HFFc6 (cell line): ENCODE measurements around the gene EPHA6. TPM values are rescaled to one million over a fixed set of nuclear protein-coding genes. Genes with fewer than 3 reads are reported as not detected.

ENCODE experiments used
- DNase-seq: peaks from one replicate; pipeline ENCODE4 v3.0.0-alpha.2; 2018
- H3K27ac Mint-ChIP-seq: 2 replicates; pipeline ENCODE4 v1.8.0; 2020; ENCODE audit warnings: mild to moderate bottlenecking, mixed read lengths
- H3K27me3 Mint-ChIP-seq: 2 replicates; pipeline ENCODE4 v1.8.0; 2021; ENCODE audit warnings: mild to moderate bottlenecking, moderate library complexity, mixed read lengths; ENCODE audit not compliant: insufficient read depth
- H3K36me3 Mint-ChIP-seq: 2 replicates; pipeline ENCODE4 v1.8.0; 2021; ENCODE audit warnings: low read depth, mixed read lengths
- H3K4me1 Mint-ChIP-seq: 2 replicates; pipeline ENCODE4 v1.8.0; 2020; ENCODE audit warnings: low read depth, mixed read lengths
- H3K4me3 Mint-ChIP-seq: 2 replicates; pipeline ENCODE4 v1.8.0; 2020; ENCODE audit warnings: mild to moderate bottlenecking, moderate library complexity, mixed read lengths
- H3K9me3 Mint-ChIP-seq: 2 replicates; pipeline ENCODE4 v1.8.0; 2020; ENCODE audit warnings: mild to moderate bottlenecking, mixed read lengths
- total RNA-seq, 6 experiments: library from RNA; stranded (reverse); fragmentation: NEBNext Ultra II Directional; extraction: Animal tissue kit (Norgen Biotek cat#: 25700); gene quantifications; 2 replicates in 1 of 6; 3 replicates in 5 of 6; pipeline ENCODE4 v1.2.3, GENCODE V29; 2021
- TF ChIP-seq, protein P1 (sequence below): fragments of 200-600 bp; sonication (generic); IDR thresholded peaks from 2 replicates; pipeline ENCODE4 v1.5.0; 2021; ENCODE audit warnings: antibody characterized with exemption, mild to moderate bottlenecking

The EPHA6 gene
- total RNA-seq, 6 experiments from 2014 or later: not detected

DNA sequence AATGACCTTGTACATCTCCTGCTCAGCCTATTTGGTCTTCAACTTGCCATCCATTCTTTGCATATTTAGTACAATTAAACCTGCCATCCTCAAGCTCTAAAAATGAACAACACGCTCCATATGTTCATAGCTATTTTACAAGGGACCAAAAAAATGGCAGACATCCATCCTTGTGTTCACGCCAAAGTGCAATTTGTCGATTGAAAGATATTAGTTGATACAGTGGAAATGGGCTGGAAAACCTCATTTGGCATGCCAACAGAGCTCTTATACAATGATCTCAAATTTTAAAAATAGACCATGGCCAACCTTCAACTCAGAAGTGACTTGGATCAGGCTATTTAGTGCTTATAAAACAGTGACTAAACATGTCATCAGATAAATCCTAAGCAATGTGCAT is 536.6 kb downstream of the EPHA6 start:
- no peaks in the 10 kb centered on the region for H3K36me3 Mint-ChIP-seq
- no peak overlapping the region for H3K27ac Mint-ChIP-seq
- DNase-seq: no peak
- no peak overlapping the region for H3K4me3 Mint-ChIP-seq
- TF ChIP-seq, protein P1, sequence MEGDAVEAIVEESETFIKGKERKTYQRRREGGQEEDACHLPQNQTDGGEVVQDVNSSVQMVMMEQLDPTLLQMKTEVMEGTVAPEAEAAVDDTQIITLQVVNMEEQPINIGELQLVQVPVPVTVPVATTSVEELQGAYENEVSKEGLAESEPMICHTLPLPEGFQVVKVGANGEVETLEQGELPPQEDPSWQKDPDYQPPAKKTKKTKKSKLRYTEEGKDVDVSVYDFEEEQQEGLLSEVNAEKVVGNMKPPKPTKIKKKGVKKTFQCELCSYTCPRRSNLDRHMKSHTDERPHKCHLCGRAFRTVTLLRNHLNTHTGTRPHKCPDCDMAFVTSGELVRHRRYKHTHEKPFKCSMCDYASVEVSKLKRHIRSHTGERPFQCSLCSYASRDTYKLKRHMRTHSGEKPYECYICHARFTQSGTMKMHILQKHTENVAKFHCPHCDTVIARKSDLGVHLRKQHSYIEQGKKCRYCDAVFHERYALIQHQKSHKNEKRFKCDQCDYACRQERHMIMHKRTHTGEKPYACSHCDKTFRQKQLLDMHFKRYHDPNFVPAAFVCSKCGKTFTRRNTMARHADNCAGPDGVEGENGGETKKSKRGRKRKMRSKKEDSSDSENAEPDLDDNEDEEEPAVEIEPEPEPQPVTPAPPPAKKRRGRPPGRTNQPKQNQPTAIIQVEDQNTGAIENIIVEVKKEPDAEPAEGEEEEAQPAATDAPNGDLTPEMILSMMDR: no peak
- no peaks in the 10 kb centered on the region for H3K27me3 Mint-ChIP-seq
- H3K9me3 Mint-ChIP-seq: peaks cover 58% of the 10 kb centered on the region
- H3K4me1 Mint-ChIP-seq: no peaks in the 10 kb centered on the region

DNA sequence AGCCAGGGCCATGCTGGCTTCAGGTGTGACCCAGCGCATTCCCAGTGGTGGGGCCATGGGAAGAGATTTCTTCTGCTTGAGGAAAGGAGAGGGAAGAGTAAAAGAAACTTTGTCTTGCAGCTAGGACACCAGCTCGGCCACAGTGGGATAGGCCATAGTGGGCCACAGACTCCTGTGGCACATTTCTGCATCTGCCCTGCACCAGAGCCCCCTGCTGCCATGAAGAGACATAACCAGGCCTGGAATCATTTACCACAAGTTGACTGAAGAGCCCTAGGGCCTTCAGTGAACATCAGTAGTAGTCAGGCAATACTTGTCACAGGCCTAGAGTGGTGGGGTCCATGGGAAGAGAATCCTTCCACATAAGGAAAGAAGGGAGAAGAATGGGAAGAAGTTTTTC is 538.8 kb downstream of the EPHA6 start:
- DNase-seq: no peak
- Mint-ChIP-seq H3K9me3 (peaks cover 53% of the 10 kb centered on the region), H3K4me1 (no peaks in the 10 kb centered on the region), H3K27ac (no peak overlapping the region), H3K36me3 (no peaks in the 10 kb centered on the region), H3K27me3 (no peaks in the 10 kb centered on the region), H3K4me3 (no peak overlapping the region)
- TF ChIP-seq, protein P1: no peak

DNA sequence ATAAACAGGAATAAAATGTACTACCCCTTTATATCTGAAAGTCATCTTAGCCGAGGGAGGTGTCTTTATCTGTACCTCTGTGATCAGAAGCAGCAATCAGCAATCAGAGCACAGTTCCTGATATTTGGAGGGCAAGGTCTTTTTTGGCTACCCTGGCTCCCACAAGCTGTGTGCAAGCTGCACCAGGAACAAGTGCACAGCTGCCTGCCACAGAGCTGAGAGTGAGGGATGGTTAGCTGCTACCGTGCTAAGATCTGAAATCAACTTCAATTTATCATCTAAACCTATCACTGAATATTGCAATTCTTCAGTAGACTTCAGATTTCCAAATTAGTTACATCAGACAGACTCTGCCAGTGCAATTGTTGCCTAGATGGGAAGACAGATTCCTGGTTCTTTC is 545.6 kb downstream of the EPHA6 start:
- Mint-ChIP-seq H3K27me3 (no peaks in the 10 kb centered on the region), H3K27ac (no peak overlapping the region), H3K4me3 (no peak overlapping the region), H3K4me1 (no peaks in the 10 kb centered on the region), H3K9me3 (peaks cover 35% of the 10 kb centered on the region), H3K36me3 (no peaks in the 10 kb centered on the region)
- TF ChIP-seq, protein P1: no peak
- DNase-seq: no peak

DNA sequence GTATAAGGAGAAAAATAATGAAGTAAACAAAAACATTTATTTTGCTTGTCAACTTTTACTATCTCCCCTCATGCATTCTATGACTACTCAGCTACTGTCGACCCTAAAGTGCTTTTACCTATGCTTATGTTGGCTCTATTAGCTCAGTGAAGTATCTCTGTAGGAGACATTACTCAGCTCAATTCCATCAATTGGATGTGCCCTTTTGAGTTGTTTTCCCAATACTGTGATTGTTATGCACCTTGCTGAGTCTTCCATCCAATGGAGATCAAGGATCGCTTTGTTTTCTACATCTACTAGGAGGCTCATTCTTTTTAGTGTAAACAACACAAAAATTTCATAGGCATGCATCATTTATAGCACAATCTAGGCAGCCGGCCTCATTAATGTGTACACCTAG is 546.4 kb downstream of the EPHA6 start:
- H3K27me3 Mint-ChIP-seq: no peaks in the 10 kb centered on the region
- H3K4me3 Mint-ChIP-seq: no peak overlapping the region
- H3K9me3 Mint-ChIP-seq: peaks cover 33% of the 10 kb centered on the region
- TF ChIP-seq, protein P1: no peak
- H3K4me1 Mint-ChIP-seq: no peaks in the 10 kb centered on the region
- H3K27ac Mint-ChIP-seq: no peak overlapping the region
- no peaks in the 10 kb centered on the region for H3K36me3 Mint-ChIP-seq
- no peak for DNase-seq

DNA sequence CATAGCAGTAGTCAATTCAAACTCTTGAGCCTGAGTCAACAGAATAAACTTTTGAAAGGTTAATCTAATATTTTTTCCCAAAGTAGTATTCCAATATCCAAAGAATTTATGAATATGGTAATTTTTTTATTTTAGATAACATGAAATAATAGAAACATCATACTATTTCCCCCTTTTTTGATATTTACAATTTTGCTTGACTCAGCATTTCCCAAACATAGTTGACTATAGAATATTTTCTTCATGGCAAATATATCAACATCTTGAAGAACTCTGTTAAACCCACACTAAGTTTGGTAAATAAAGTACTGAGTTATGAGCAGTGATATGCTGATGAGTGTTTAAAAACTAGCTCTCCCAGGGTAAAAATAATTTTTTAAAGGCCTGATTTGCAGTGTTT is 570.2 kb downstream of the EPHA6 start:
- Mint-ChIP-seq H3K27ac (no peak overlapping the region), H3K9me3 (peaks cover 38% of the 10 kb centered on the region), H3K36me3 (no peaks in the 10 kb centered on the region), H3K27me3 (no peaks in the 10 kb centered on the region; the same call in 1 of the 2 replicates), H3K4me3 (no peak overlapping the region), H3K4me1 (no peaks in the 10 kb centered on the region)
- TF ChIP-seq, protein P1: no peak
- DNase-seq: no peak

DNA sequence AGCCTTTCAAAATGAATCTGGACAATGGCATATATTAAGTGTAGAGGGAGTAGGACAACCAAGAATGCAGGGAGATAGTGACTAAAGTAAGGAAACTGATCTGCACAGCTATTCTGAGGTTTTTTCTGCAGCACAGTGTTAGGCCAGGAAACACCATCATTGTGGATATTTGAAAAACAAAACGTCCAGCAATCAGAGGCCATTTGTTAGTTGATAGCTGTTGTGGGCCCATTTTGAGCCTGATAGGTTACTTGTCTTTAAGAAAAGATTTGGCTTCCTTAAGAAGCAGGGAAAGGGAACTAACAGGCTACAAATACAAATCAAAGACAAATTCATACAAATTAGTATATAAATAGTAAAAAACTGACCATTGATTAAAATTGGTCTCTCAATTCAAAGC is 574.4 kb downstream of the EPHA6 start:
- no peaks in the 10 kb centered on the region for H3K4me1 Mint-ChIP-seq

More for the DNA sequence above, 574.4 kb downstream of the EPHA6 start:
- H3K4me3 Mint-ChIP-seq: no peak overlapping the region
- peaks cover 38% of the 10 kb centered on the region for H3K9me3 Mint-ChIP-seq
- H3K36me3 Mint-ChIP-seq: no peaks in the 10 kb centered on the region
- H3K27me3 Mint-ChIP-seq: no peaks in the 10 kb centered on the region; the same call in 1 of the 2 replicates
- no peak for DNase-seq
- no peak overlapping the region for H3K27ac Mint-ChIP-seq
- TF ChIP-seq, protein P1: no peak
